HG03521 (cell line): Measurements from ENCODE around the gene OGFOD1.

Source experiments
- ATAC-seq: cut with Tn5 transposase; IDR thresholded peaks from one replicate; pipeline ENCODE4 v1.9.1; 2021; ENCODE audit warnings: mild to moderate bottlenecking, moderate library complexity; ENCODE audit not compliant: unreplicated experiment

The OGFOD1 gene

DNA sequence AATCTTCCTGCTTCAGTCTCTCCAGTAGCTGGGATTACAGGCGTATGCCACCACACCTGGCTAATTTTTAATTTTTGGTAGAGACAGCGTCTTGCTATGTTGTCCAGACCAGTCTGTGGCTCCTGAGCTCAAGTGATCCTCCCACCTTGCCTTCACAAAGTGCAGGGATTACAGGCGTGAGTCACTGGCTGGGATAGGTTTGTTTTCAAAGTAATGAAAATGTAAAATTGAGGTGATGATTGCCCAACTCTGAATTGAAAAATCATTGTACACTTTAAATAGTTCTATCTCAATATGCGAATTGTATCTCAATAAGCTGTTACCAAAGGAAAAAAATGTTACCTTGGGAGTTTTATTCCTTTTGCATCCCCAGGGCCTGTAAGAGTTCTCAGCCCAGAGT is 24.8 kb upstream of the OGFOD1 start:
- no peak for ATAC-seq

DNA sequence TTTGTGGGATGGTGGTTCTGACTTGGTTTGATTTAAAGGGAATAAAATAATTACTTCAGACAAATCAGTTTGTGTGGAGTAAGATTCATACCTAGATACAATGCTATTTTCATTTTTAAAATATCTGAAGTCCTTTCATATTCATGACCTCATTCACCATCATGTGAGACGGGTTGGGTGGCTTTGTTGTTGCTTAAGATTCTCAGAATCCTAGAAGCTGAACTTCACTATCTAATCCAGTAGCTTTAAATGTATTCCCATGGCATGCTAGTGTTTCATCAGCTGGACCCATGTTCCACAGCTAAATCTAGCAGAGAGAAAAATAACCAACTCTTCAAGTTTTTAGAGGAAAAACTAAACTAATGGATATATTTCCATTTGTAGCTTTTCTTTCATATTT is 23.3 kb upstream of the OGFOD1 start:
- ATAC-seq = no peak

DNA sequence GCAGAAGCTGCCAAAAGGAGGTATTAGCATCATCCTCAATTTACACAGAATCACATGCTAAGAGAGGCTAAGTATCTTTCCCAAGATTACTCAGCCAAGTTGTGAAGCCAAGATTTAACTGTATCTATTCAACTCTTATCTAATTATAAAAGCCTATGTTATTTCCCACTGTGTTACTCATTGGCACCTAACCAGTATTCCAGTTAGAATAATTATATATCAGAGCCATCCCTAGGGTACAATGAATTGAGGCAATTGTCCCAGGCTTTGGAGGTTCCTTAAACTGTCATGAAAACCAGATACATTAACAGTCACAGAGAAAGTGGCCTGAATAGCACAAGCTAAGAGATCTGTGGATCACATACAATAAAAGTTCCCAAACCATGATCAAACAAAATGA is 15.1 kb upstream of the OGFOD1 start:
- no peak for ATAC-seq

DNA sequence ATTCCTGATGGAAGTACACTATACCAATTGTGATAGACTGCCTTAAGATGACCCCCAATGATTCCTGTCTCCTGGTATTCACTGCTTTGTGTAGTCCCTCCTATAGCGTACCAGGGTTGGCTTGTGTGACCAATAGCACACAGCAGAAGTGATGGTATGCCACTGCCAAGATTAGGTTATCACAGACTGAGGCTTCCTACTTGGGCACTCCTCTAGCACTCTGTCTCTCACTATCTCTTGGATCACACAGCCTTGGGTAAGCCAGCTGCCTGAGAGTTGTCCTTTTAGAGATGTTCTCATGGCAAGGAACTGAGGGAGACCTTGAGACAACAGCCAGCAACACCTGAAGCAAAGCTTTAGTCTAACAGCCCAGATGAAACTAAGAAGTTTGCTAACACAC is 13.3 kb upstream of the OGFOD1 start:
- ATAC-seq = no peak

DNA sequence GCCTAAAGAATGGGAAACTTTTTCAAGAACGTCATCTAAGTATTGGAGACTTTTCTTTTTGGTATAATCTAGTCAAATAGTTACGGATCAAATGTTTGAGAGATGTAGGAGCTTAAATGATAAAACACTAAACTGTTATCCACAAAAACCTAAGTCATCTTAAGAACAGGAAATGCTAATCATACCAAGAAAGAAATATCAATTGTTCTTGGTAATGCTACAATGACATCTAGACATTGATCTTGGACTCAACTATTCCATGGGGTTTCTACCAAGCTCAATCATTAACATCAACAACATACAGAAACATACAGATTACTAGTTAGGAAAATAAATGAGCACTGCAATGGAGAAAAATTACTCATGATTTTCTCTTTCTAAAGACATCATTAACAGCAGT is 4.1 kb upstream of the OGFOD1 start:
- no peak for ATAC-seq

DNA sequence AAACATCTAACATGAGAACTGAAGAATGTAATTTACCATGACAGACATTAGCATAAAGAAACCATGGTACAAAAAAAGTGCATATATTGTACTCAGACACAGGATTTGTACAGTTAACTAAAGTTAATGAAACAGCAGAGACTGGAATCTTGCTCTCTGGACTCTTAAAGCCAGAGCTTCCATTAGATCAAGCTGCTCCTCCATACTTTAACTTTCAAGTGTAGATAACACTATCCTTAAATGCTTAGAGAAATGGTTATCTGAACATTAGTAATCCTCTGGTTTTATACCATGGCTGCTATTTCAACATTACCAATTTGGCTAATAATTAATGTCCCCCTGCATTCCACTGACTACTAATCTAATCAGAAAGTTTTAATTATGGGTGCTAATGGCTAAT is 3.3 kb upstream of the OGFOD1 start:
- no peak for ATAC-seq

DNA sequence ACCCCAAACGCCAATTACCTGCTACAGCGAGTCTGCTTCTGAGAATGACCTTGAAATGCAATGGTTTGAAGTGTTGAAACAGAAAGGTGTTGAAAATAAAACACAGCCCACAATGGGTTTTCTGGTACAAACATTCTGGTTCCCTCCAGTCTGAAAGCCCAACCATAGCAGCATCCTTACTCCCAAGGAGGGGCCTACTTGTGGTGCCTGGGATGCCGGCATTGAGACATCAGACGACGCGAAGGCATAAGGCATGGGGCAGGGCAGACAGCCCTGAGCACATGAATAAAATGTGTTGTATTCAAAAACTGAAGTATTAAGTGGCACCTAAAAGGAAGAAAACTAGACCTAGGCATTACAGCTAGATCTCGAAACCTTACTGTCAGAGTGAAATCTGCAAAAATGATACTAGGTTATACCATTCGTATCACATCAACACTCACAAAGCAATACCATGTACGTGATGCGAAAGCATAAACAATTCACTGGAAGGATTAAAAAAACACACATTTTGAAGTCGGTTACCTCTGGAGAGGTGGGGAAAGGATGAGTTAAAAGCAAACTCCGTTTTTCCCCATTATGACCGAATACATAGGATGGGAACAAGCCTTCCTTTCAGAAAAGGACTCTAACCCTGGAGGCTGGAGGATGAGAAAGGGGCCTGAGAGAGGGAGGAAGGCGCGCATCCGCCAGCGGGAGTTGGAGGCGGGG is 924 bp upstream of the OGFOD1 start:
- ATAC-seq = no peak

DNA sequence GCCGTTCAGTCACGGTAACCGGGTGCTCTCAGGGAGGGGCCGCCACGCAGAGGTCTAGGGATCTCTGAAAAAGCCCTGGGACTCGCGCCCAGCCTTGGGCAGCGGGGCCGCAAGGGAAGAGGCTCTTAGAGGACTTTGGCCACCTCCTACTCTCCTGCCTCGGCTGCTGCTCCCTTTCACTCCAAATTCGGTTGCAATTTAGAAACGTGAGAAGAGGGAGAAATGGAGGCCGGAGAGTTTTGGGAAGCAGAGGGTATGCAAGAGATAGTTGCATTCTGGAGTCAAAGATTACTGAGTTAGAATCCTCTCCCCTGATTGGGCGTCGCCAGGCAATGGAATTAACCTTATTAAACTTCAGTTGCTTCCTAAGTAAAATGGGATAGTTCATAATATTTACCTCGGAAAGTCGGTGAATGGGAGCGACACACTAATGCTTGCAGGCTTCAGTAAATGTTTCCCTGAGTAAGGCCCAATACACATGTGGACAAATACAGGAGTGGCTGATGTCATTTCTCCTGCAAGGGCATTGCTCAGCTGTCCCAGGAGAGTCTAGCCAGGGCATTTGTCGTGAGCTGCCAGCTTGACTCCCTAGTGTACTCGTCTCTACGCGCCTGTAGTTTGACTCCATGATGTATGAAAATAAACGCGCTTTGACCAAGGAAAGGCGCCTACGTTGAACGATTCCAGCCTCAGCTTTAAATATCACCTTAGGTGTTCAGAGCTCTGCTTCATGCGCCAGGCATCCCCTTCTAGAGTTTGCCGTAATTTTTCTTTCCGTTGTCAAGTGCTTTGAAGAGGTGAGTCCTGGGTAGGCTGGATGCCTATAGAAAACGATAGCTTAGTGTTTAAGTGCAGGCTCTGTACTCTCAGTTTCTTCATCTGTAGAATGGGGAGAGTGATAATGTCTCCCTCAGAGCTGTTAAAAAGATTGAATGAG is 667 bp downstream of the OGFOD1 start:
- peak; percentile 32 for ATAC-seq

DNA sequence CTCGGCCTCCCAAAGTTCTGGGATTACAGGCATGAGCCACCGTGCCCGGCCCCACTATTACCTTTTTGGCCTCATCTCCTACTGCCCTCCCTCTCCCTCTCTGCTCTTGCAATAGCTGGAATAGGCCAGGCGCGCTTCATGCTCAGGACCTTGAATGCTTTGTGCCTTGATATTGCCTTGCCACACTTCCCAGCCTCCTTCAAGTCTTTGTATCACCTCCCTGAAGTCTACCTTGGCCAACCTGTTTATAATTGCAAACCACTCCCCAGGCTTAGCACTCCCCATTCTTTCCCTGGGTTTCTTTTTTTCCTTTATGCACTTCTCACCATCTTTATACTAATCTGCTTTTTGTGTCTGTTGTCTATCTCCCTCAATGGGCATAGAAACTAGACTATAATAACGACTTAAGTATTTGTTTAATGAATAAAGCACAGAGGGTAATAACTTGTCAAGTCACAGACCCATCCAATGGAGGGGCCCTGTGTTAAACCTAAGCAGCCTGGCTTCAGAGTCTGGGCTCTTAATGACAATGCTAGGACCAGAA is 6.6 kb downstream of the OGFOD1 start:
- ATAC-seq = no peak

DNA sequence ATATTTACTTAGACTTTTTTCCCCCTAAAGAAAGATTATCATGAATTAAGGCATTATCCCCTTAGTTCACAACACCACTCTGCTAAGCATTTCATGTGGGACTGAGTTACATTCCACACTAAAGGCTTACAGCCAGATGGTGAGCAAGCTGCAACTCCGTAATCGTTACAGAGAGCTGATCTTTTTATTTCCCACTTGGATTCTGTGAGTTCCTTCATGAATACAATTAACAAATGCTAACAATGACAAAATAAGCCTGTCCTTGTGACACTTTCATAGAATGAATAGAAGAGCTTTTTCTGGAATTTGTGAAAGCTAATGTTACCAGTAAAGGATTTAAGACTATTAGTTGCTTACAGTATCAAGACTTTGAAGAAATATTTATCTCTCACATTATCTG is 8.7 kb downstream of the OGFOD1 start:
- no peak for ATAC-seq

DNA sequence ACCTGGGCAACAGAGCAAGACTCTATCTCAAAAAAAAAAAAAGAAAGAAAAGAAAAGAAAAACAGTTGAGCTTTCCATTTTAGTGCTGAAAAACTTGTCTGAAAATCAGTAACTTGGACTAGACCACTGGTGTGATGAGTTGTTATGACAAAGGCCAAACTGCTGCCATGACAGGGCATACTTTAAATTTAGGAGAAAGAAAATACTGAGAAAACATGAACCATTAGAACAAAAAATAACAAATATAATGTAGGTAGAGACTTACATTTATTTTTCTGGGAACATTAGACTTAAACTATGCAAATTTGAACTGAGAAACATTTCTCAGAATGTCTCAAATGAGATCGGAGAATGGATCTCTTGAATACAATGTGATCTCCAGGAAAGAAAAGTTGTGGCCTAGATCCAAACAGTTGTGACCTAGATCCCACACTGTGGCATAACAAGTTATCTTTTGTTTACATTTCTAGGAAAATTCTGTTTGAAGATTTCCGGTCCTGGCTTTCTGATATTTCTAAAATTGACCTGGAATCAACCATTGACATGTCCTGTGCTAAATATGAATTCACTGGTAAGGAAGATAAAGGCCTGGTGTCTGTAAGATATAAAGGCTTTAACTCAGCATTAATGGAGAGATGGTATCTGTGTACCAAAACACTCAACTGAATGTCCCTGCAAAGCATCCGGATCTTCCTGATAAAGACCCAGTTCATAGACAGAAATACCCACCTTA is 10.9 kb downstream of the OGFOD1 start:
- no peak for ATAC-seq

DNA sequence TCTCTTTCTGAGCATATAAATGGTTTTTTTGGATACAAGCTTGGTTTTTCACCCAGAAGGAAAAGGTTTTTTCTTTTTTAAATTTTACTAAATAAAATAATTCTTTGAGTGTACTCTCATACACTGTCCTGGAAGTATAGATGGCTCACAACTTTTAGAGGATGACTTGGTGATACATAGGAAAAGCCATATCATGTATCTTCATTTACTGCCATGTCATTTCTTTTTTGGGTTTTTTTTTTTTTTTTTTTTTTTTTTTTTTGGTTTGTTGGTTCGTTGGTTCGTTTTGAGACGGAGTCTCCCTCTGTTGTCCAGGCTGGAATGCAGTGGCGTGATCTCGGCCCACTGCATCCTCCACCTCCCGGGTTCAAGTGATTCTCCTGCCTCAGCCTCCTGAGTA is 11.8 kb downstream of the OGFOD1 start:
- no peak for ATAC-seq

DNA sequence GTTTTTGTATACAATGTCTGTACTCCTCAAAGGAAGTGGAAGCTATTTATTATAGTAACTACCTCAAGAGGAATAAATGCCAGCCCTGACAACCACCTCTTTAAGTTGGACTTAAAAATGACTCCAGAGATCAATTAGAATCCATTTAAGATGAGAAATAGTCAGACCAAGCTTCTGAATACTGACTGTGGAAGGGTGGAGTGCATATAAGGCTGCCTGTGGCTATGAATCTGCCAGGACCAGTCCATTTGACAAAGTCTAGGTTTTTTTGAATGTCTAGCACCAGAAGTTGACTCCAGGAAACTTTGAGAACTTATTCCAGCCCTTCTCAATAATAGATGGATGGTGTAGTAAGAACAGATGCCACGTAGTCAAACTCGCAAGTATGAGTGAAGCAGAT is 15.0 kb downstream of the OGFOD1 start:
- no peak for ATAC-seq

DNA sequence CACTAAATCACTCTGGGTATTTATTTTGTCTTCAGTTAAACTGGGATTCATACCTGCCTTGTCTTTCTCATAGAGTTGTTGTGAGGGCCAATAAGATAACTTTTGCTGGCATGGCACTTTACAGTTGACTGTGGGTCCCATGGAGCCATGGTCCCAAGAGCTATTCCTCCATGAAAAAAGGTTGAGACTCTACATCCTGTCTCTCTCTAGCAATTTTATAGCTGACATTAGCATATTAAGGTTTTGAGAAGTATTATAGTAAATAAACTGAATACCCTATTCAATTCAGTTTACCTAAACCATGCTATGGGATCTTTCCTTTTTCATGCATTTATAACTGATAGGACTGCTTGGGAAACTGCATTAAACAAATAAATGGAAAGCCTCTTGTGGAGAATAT is 17.4 kb downstream of the OGFOD1 start:
- ATAC-seq = no peak

DNA sequence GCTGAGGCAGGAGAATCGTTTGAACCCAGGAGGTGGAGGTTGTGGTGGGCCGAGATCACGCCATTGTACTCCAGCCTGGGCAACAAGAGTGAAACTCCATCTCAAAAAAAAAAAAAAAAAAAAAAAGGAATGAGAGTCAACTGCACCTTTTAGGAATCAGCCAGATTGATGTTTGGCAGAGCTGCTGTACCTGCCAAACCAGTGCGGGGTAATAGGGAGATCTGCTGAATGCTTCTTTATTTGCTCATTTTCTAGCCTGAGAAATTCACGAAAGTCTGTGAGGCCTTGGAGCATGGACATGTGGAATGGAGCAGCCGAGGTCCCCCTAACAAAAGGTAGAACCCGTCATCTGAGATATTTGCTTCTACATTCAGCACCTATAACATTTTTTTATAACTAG is 18.4 kb downstream of the OGFOD1 start:
- no peak for ATAC-seq

DNA sequence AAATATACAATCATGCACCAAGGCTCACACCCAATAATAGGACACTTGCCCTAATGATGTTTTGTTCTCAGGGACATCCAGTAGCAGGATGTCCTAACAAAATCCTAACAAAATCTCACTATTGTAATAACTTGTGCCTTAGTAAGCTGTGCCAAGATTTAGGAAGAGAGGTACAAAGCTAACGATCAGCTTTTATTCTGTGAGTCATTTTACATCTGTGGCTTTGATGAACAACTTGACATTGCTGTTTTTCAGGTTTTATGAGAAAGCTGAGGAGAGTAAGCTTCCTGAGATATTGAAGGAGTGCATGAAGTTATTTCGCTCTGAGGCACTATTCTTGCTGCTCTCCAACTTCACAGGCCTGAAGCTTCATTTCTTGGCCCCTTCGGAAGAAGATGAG is 18.9 kb downstream of the OGFOD1 start:
- no peak for ATAC-seq

DNA sequence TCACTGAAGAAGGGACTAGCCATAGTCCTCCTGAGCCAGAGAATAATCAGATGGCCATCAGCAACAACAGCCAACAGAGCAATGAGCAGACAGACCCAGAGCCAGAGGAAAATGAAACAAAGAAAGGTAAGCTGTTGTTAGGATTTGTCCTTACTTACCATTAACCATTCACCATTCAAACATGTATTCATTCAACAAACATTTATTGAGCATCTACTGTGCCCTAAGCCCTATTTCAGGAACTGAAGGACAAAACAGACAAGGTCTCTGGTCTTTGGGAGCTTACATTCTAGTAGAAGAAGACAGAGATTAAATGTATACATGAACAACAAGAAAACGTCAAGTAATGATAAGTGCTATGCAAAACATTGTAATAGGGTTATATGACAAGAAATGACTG is 19.3 kb downstream of the OGFOD1 start:
- ATAC-seq = no peak

DNA sequence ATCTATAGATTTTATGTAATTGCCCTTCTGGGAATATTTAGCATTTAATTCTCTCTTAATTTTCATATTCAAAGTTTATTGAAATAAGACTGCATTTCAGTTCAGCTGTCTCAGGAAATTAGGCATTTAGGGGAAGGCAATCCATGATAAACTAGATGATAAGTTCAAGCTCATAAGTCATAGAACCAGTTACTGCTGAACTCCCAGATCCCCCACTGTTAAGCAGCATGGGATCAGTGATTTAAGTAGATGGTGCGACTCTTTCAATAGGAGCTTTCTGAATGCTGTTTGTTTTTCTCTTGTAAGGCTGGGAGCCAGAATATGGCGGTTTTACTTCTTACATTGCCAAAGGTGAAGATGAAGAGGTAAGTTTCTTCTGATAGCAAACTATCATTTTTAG is 23.8 kb downstream of the OGFOD1 start:
- ATAC-seq = no peak

DNA sequence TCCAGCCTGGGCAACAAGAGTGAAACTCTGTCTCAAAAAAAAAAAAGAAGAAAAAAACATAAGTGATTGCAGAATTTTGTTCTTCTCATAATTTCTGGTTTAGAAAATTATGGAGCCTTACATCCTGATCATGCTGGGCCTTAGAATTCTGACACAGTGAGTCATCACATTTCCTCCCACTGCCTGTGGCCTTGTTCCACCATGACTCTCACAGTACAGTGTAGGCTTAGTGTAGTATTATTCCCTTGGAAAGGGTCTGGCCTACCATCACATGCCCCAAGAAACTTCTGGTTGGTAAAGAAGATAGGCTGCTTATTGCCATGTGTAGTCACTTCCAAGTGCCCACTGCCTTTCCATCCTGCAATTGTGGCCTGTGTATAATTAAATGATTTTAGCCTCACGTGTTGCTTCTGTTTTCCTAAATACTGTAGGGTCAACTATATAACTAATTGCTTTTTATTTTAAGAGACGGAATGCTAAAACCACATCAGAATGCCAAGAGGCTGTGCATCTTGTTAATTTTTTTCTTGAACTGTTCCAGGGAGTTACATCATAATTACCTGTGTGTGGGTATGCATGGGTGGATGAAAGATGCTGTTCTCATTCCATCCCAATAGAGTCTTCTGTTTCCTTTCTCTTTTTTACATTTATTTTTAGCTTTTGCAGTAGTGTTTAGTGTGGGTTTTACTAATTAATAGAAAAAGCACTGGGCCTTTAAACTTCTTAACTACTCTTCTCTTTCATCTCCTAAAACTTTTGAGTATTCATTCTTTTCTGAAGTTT is 25.9 kb downstream of the OGFOD1 start:
- ATAC-seq = no peak

DNA sequence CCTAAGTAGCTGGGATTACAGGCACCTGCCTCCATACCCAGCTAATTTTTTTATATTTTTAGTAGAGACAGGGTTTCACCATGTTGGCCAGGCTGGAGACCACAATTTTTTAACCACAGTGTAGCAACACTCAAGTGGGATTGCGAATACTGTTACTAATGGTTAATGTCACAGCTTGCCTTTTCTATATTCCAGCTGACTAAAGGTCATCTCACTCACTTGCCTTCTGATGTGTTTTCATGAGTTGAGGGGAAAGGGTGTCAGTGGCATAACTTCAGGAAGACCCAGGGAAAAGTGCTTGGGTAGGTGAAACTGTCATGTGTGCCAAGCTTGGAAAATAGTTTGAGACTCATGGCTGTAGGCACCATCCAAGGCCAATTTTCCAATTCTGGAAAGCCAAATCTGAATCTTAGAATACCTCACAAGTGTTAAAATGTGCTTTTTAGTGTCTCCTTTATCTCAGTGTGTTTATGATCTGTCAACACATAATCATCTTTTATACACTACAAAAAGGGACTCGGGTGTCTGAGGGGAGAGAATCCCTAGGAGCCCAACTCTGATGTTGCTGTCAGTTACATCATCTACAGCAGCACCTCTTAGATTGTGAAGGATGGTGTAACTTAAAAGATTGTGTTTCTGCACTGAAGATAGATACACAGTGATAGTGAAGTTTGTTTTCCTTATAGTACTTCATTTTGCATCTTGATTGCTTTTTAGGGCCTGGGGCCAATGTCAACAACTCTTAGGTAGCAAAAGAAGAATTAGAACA is 27.1 kb downstream of the OGFOD1 start:
- ATAC-seq = no peak
